Jurkat, Clone E6-1 (cell line): ENCODE results near the gene NOCT.

Experiments used
- DNase-seq: peaks from one replicate; pipeline ENCODE4 v3.0.0-alpha.2; 2011; ENCODE audit warnings: low read depth, low spot score
- H3K4me3 ChIP-seq: 2 replicates; pipeline ENCODE4 v1.5.1; 2011; ENCODE audit warnings: mild to moderate bottlenecking, low read length, control low read depth, moderate library complexity

NOCT gene

DNA sequence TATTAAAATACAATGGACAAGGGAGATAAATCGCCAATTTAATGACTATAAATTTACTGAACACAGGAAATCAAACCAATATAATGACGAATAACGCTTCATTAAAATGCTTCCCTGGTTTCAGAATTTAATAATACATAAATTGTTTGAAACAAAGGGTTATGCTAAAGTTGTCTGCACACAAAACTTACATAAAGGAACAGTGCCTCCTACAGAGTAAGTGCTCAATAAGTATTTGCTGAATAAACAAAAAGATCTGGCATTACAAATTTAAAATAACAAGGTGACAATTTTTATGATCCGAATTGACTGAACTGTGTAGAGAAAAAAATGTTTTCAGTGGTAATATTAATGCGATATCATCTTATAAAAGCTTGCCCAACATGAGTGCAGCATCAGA lies 69.6 kb downstream of the NOCT start:
- H3K4me3 ChIP-seq = peak overlapping the region; percentile 96
- no peak for DNase-seq

DNA sequence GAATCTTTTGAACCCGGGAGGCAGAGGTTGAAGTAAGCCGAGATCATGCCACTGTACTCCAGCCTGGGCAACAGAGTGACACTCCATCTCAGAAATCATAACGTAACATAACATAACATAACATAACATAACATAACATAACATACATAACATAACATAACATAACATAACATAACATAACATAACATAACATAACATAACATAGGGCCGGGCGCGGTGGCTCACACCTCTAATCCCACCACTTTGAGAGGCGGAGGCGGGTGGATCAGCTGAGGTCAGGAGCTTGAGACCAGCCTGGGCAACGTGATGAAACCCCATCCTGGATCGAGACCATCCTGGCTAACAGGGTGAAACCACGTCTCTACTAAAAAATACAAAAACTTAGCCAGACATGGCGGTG lies 76.7 kb downstream of the NOCT start:
- DNase-seq = no peak
- no peak overlapping the region for H3K4me3 ChIP-seq
